ES-I3 (cell line): ENCODE data around the gene PCBP3.

Source experiments
- H3K36me3 ChIP-seq: 2 replicates; pipeline ENCODE4 v1.6.1; 2013; ENCODE audit warnings: mild to moderate bottlenecking, low read length, control low read depth, moderate library complexity; ENCODE audit not compliant: insufficient read depth
- H3K4me1 ChIP-seq: 2 replicates; pipeline ENCODE4 v1.6.1; 2013; ENCODE audit warnings: mild to moderate bottlenecking, control low read depth, low read length; ENCODE audit not compliant: insufficient read depth
- H3K9ac ChIP-seq: 2 replicates; pipeline ENCODE4 v1.6.1; 2013; ENCODE audit warnings: low read depth, mild to moderate bottlenecking, low read length, moderate library complexity
- H3K9me3 ChIP-seq: 2 replicates; pipeline ENCODE4 v1.6.1; 2013; ENCODE audit warnings: mild to moderate bottlenecking, low read length, moderate library complexity; ENCODE audit not compliant: control insufficient read depth, insufficient read depth

Gene PCBP3

GRCh38 chr21:45727390-45727789 is 83.9 kb downstream of the PCBP3 start:
- Histone ChIP-seq H3K9me3 (no peaks in the 10 kb centered on the region), H3K9ac (no peak overlapping the region), H3K4me1 (no peaks in the 10 kb centered on the region), H3K36me3 (no peaks in the 10 kb centered on the region)

DNA sequence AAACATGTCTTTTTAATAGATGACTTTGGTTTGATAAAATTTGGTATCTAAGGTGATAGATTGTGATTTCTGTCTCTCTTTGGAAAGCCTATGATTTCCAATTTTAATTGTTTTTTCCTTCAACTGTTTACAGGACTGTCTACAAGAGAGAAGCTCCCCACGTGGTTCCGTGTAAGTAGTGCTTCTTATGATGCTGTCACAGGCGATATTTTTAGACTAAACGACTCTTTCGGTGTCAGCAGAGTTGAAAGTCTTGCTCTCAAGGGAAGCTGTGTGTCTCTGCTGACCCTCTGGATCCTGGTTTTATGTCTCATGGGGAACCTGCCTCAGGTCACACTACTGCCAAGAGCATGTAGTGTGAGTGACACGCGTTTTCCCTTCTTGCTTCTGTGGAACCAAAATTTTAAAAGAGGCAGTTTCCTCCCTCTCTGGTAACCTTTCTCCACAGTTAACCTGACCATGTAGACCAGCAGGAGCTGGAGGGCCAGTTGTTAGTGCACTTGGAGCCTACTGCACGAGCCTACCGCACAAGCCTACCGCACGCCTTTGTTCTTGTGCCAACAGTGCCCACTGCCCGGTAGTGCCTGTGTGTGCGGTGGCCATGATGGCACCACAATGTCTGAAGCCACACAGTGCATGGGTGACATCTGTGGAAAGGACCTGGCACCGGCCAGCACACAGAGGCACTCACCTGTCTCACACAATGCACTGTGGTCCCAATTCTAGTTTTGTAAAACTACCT is 91.9 kb downstream of the PCBP3 start:
- no peak overlapping the region for H3K9ac ChIP-seq
- H3K9me3 ChIP-seq, result no peaks in the 10 kb centered on the region
- H3K4me1 ChIP-seq, result no peaks in the 10 kb centered on the region
- no peaks in the 10 kb centered on the region for H3K36me3 ChIP-seq

DNA sequence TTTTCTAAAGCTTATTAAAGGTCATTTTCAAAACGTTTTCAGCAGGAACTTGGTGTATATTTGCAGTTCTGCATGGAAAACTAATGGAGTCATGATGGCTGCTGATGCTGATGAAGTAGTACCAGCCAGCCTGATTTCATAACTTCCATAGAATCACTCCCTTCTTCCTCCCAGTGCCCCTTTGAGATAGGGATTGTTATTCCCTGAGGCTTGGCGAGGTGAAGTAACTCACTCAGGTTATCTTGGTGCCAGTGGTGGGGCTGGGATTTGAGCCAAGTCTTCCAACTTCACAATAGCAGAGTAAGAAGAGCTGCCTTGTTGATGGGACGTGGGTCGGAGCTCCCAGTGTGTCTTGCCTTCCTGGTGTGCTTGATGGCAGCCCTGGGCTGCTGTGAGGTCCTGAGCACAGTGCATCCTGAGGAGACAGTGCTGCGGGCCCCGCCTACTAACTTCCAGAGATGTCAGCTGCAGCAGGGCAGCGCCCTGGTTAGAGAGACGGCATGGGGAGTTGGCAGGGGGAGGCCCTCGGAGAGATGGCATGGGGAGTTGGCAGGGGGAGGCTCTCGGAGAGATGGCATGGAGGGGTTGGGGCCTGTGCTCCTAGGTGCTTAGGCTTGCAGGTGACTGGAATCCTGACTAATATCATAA is 92.6 kb downstream of the PCBP3 start:
- Histone ChIP-seq H3K9ac (no peak overlapping the region), H3K9me3 (no peaks in the 10 kb centered on the region), H3K36me3 (no peaks in the 10 kb centered on the region), H3K4me1 (no peaks in the 10 kb centered on the region)

- Histone ChIP-seq H3K4me1 (no peaks in the 10 kb centered on the region), H3K9ac (no peak overlapping the region), H3K36me3 (no peaks in the 10 kb centered on the region), H3K9me3 (no peaks in the 10 kb centered on the region)
Measured at GRCh38 chr21:45736690-45737484, 93.4 kb downstream of the PCBP3 start.

DNA sequence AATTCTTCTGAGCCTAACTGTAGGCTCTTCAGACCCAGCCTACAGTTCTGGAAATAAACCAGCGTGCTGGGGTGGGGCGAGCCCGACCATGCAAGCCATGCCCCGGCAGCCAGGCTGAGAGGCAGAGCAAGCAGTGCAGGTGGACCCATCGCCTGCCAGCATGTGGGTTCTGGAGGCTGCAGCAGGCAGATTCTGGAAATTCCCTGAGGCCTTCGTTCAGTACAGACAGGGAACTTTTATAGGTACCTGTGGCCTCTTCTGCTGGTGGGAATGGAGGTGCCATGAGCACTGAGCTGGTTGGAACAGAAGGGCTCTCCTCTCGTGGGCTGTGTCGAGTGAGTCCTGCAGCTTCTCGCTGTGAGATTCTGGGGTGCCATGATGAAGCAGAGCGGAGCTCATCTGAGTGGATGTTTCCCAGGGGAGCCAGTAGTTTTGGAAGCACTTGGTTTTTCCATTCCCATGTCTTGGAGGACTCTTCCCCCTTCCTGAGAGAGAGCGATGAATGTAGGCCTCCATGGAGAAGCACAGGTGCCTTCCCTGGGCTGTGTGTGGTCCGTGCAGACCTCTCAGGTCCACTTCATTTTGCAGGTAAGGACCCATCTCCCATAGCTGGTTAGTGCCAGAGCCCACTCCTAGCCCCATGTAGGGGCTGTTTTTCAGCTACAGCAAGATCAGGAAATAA is 94.1 kb downstream of the PCBP3 start:
- H3K9ac ChIP-seq, result no peak overlapping the region
- H3K9me3 ChIP-seq, result no peaks in the 10 kb centered on the region
- H3K4me1 ChIP-seq, result no peaks in the 10 kb centered on the region
- H3K36me3 ChIP-seq, result no peaks in the 10 kb centered on the region

GRCh38 chr21:45739218-45740087 is 95.9 kb downstream of the PCBP3 start:
- H3K9ac ChIP-seq, result no peak overlapping the region
- no peaks in the 10 kb centered on the region for H3K4me1 ChIP-seq
- H3K36me3 ChIP-seq, result no peaks in the 10 kb centered on the region
- no peaks in the 10 kb centered on the region for H3K9me3 ChIP-seq

DNA sequence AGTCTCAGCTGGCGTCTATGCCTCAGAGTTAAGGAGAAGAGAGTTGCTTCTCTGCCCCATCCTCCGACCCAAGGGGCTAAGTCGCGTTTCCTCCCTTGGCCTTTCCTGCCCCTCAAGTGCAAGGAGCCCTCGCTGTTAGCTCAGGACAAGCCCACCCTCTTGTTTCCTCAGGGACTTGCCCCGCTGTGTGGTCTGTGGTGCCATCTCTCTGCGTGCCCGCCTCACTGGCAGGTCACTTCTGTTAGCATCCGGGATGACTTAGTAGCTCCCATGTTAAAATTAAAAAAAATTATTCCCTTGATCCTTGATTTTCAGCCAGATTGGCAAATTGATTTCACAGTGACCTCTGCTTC is 96.5 kb downstream of the PCBP3 start:
- no peaks in the 10 kb centered on the region for H3K9me3 ChIP-seq
- H3K9ac ChIP-seq, result no peak overlapping the region
- H3K4me1 ChIP-seq, result no peaks in the 10 kb centered on the region
- no peaks in the 10 kb centered on the region for H3K36me3 ChIP-seq

GRCh38 chr21:45740491-45741357 is 97.2 kb downstream of the PCBP3 start:
- H3K36me3 ChIP-seq, result peaks cover 3% of the 10 kb centered on the region; the same call in 1 of the 2 replicates
- no peaks in the 10 kb centered on the region for H3K9me3 ChIP-seq
- H3K4me1 ChIP-seq, result no peaks in the 10 kb centered on the region
- no peak overlapping the region for H3K9ac ChIP-seq

- no peaks in the 10 kb centered on the region for H3K4me1 ChIP-seq
- peaks cover 3% of the 10 kb centered on the region; the same call in 1 of the 2 replicates for H3K36me3 ChIP-seq
- H3K9ac ChIP-seq, result no peak overlapping the region
- H3K9me3 ChIP-seq, result no peaks in the 10 kb centered on the region
Measured at GRCh38 chr21:45741691-45742090, 98.2 kb downstream of the PCBP3 start.

GRCh38 chr21:45742247-45742646 is 98.7 kb downstream of the PCBP3 start:
- Histone ChIP-seq H3K9ac (no peak overlapping the region), H3K4me1 (no peaks in the 10 kb centered on the region)

GRCh38 chr21:45745256-45745655 is 101.7 kb downstream of the PCBP3 start:
- Histone ChIP-seq H3K9ac (no peak overlapping the region), H3K36me3 (peaks cover 3% of the 10 kb centered on the region; the same call in 1 of the 2 replicates), H3K4me1 (no peaks in the 10 kb centered on the region), H3K9me3 (no peaks in the 10 kb centered on the region)

More at GRCh38 chr21:45742247-45742646, 98.7 kb downstream of the PCBP3 start:
- Histone ChIP-seq H3K36me3 (peaks cover 3% of the 10 kb centered on the region; the same call in 1 of the 2 replicates), H3K9me3 (no peaks in the 10 kb centered on the region)

DNA sequence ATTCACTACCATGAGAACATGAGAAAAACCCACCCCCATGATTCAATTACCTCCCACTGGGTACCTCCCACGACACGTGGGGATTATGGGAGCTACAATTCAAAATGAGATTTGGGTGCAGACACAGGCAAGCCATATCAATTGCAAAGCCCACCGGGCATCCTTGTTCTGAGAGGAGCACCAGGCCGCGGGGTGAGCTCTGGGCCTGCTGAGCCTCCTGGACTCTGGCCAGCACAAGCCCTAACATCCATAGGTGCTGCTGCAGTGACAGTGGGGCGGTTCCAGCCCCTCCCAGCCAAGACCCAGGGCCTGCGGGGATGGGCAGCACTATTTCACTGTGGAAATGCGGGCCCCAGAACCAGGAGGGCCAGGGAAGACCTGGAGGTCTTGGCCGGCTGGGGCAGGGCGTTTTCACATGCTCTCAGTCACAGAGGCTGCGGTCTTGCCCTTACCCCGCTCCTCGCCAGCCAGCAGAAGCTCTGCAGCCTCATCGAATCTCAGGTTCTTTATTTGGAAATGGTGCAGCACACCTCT is 103.8 kb downstream of the PCBP3 start:
- Histone ChIP-seq H3K9ac (no peak overlapping the region), H3K36me3 (peaks cover 3% of the 10 kb centered on the region; the same call in 1 of the 2 replicates), H3K9me3 (no peaks in the 10 kb centered on the region), H3K4me1 (no peaks in the 10 kb centered on the region)
